Stomach (tissue), 4 donors: Measurements from ENCODE around the gene SLC31A1.

Source experiments
- CTCF ChIP-seq, 7 experiments: fragments of 450-650 bp in 4 of 7; fragments of 200-600 bp in 3 of 7; sonication (generic) in 3 of 7; IDR thresholded peaks; one replicate each; pipeline ENCODE4 v1.5.1; 2016 to 2019; ENCODE audit warnings: antibody characterized with exemption in 7 of 7, control low read depth in 2 of 7, mild to moderate bottlenecking in 1 of 7
- POLR2A ChIP-seq, 4 donors: fragments of 450-650 bp; IDR thresholded peaks; one replicate each; pipeline ENCODE4 v1.6.1; 2016; ENCODE audit warnings: antibody characterized with exemption in 4 of 4, control low read depth in 2 of 4, mild to moderate bottlenecking in 1 of 4, moderate library complexity in 1 of 4

GRCh38 chr9:113299800-113300292 is 78.5 kb downstream of the SLC31A1 start:
- TF ChIP-seq CTCF (IDR thresholded peaks at IDR 0.05) (no peak), POLR2A (IDR thresholded peaks at IDR 0.05) (no peak)
